ENCODE measurements around the gene TMEM72.

TMEM72 gene

DNA sequence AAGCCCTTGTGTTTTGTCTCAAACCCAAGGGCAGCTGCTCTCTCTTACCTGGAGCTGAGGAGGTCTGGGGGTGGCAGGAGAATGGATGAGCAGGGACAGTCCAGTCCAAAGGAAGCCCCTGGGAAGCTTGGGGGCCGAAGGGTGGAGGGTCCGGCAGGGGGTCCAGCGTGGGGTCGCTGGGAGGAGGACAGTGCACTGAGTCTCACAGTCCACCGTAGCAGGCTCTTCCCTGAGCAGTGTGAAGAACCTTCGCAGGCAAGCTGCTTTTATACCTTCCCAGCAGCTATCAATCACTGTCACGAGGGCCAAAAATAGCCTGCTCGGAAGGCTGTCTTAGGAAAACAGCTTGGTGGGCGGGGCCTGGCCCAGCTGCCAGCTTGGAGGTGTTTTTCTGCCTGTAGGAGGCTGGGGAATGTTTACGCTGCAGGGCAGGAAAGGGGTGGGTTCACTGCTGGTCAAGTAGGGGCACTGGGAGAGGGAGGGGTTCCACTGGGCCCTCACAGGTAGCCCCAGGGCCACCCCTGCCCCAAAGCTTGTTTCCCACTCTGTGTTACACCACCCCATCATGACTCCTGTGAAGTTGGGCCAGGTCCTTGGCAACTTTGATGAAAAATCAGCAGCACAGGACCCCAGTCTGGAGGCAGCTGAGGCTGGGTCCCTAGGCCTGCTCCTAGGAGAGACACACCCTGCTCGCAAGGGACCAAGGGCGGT, 67.6 kb downstream of the TMEM72 start, which contains the start of gene DEPP1:
TSS of gene DEPP1 (minus strand) at position 240 of the 711 bp plus-strand sequence. CDS start 779 bp downstream, outside the sequence.
- Histone ChIP-seq H3K9me2 (replicated peaks; ENCODE audit: low read depth, low read length) (no peaks in the 10 kb centered on the region), H2AFZ (ENCODE audit: low read length) (no peak within 1 kb of the TSS), H3K36me3 (ENCODE audit: insufficient read depth, low read length) (no peaks in the 10 kb centered on the region), H3K9me3 (ENCODE audit: insufficient read depth, low read depth, low read length) (no peaks in the 10 kb centered on the region), H3K79me2 (ENCODE audit: insufficient read depth, low read length) (no peaks in the 10 kb centered on the region), H4K20me1 (ENCODE audit: insufficient read depth, low read length, poor library complexity, severe bottlenecking) (no peaks in the 10 kb centered on the region), H3K4me1 (ENCODE audit: insufficient read depth, low read length, poor library complexity, severe bottlenecking) (peaks cover 50% of the 10 kb centered on the region), H3K9ac (ENCODE audit: low read depth, low read length, poor library complexity, severe bottlenecking) (peak within 1 kb of the TSS; percentile 54), H3K4me3 (ENCODE audit: low read length, poor library complexity, severe bottlenecking) (peak within 1 kb of the TSS; percentile 56), H3K4me2 (ENCODE audit: low read depth, low read length, poor library complexity, severe bottlenecking) (peak within 1 kb of the TSS; percentile 58), H3F3A (ENCODE audit: low read depth) (no peaks in the 10 kb centered on the region), H3K27me3 (ENCODE audit: insufficient read depth, low read length, poor library complexity, severe bottlenecking) (no peaks in the 10 kb centered on the region)
- TF ChIP-seq EZH2phosphoT487 (IDR thresholded peaks at IDR 0.05; ENCODE audit: borderline replicate concordance), result no peak
- TF ChIP-seq, protein P1, sequence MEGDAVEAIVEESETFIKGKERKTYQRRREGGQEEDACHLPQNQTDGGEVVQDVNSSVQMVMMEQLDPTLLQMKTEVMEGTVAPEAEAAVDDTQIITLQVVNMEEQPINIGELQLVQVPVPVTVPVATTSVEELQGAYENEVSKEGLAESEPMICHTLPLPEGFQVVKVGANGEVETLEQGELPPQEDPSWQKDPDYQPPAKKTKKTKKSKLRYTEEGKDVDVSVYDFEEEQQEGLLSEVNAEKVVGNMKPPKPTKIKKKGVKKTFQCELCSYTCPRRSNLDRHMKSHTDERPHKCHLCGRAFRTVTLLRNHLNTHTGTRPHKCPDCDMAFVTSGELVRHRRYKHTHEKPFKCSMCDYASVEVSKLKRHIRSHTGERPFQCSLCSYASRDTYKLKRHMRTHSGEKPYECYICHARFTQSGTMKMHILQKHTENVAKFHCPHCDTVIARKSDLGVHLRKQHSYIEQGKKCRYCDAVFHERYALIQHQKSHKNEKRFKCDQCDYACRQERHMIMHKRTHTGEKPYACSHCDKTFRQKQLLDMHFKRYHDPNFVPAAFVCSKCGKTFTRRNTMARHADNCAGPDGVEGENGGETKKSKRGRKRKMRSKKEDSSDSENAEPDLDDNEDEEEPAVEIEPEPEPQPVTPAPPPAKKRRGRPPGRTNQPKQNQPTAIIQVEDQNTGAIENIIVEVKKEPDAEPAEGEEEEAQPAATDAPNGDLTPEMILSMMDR (conservative IDR thresholded peaks at IDR 0.05; ENCODE audit: low read length), result no peak

DNA sequence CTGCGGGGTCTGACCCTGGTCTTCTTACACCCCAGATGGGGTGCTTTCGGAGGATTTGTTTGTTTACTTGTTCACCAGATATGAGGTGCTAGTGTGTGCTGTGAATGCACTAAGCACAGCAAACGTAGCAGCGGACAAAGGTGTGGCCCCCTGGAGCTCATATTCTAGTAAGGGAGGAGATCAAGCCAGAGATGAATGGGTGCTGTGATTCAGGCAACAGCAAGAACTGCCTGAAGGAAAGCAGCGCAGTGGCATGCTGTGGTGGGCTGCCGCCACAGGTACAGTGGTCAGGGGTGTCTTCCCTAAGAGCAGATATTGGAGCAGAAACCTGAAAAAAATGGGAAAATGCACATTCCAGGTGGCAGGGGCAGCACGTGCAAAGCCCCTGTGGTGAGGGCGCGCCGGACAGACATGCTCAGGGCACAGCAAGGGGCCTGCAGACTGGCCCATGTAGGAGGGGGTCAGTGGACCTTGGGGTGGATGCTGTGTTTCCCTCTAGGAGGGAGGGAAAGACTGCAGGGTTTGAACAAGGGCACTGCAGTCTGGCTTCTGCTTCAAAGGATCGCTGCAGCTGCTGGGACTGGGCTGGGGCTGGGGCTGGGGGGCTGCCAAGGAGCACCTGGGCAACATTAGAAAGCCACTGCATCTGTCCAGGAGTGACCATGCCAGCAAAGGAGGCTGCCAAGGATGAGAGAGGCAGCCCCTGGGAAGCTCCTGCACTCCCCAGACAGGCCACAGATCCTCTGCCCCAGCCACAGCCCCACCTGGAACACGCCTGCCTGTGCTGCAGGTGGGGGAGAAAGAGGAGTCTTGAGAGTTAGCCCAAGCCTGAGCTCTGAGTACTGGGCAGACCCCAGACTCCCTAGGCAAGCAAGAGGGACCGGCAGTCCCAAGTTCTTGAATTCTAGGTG, 68.4 kb downstream of the TMEM72 start:
- H3K36me3 ChIP-seq (ENCODE audit: insufficient read depth, low read length), result no peaks in the 10 kb centered on the region
- H3K9ac ChIP-seq (ENCODE audit: low read depth, low read length, poor library complexity, severe bottlenecking), result no peak overlapping the region
- H3K9me3 ChIP-seq (ENCODE audit: insufficient read depth, low read depth, low read length), result no peaks in the 10 kb centered on the region

More for the DNA sequence above, 68.4 kb downstream of the TMEM72 start:
- Histone ChIP-seq H3K4me3 (ENCODE audit: low read length, poor library complexity, severe bottlenecking) (no peak overlapping the region), H3K4me2 (ENCODE audit: low read depth, low read length, poor library complexity, severe bottlenecking) (no peak overlapping the region), H3K79me2 (ENCODE audit: insufficient read depth, low read length) (no peaks in the 10 kb centered on the region), H2AFZ (ENCODE audit: low read length) (no peak overlapping the region), H4K20me1 (ENCODE audit: insufficient read depth, low read length, poor library complexity, severe bottlenecking) (no peaks in the 10 kb centered on the region), H3K9me2 (replicated peaks; ENCODE audit: low read depth, low read length) (no peaks in the 10 kb centered on the region), H3K27me3 (ENCODE audit: insufficient read depth, low read length, poor library complexity, severe bottlenecking) (no peaks in the 10 kb centered on the region), H3K4me1 (ENCODE audit: insufficient read depth, low read length, poor library complexity, severe bottlenecking) (peaks cover 42% of the 10 kb centered on the region), H3F3A (ENCODE audit: low read depth) (no peaks in the 10 kb centered on the region)
- TF ChIP-seq EZH2phosphoT487 (IDR thresholded peaks at IDR 0.05; ENCODE audit: borderline replicate concordance), result no peak
- TF ChIP-seq, protein P1 (conservative IDR thresholded peaks at IDR 0.05; ENCODE audit: low read length), result no peak
